CD14-positive monocyte (primary cell): ENCODE measurements around the gene SBK2. TPM values are rescaled to one million over a fixed set of nuclear protein-coding genes. Genes with fewer than 3 reads are reported as not detected.
"Not testable (repeated sequence)": the region's sequence is repeated elsewhere in the genome, so short reads cannot be mapped to it uniquely, and the experiment has no call there.

Source experiments
- DNase-seq, 3 donors: peaks; one replicate each; pipeline ENCODE4 v3.0.0-alpha.2; 2011 to 2022
- H2AFZ ChIP-seq: 2 replicates; pipeline ENCODE4 v1.6.0; 2012; ENCODE audit warnings: mild to moderate bottlenecking, low read depth, low read length, inconsistent platforms; ENCODE audit not compliant: insufficient read depth, poor library complexity, severe bottlenecking
- H3K27ac ChIP-seq, 2 donors: 1 replicate in 1 of 2; 2 replicates in 1 of 2; pipeline ENCODE4 v1.5.1; 2012 to 2013; ENCODE audit warnings: low read length in 2 of 2, control low read depth in 1 of 2, inconsistent platforms in 1 of 2, low read depth in 1 of 2, mild to moderate bottlenecking in 1 of 2
- H3K27me3 ChIP-seq, 2 donors: one replicate each; pipeline versions ENCODE4 v1.6.0 to v1.6.1; 2011 to 2013; ENCODE audit warnings: low read length in 2 of 2; ENCODE audit not compliant: control insufficient read depth in 2 of 2, insufficient read depth in 2 of 2
- H3K36me3 ChIP-seq, 2 donors: replicated peaks in 1 of 2; 1 replicate in 1 of 2; 2 replicates in 1 of 2; pipeline versions ENCODE4 v1.5.1 to v1.6.1; 2012 to 2013; ENCODE audit warnings: low read length in 2 of 2, control low read depth in 1 of 2, inconsistent platforms in 1 of 2, mild to moderate bottlenecking in 1 of 2; ENCODE audit not compliant: insufficient read depth in 2 of 2, control insufficient read depth in 1 of 2
- H3K4me1 ChIP-seq, 2 donors: 1 replicate in 1 of 2; 2 replicates in 1 of 2; pipeline versions ENCODE4 v1.5.1 to v1.6.1; 2012 to 2013; ENCODE audit warnings: low read length in 2 of 2, control low read depth in 1 of 2, inconsistent platforms in 1 of 2, mild to moderate bottlenecking in 1 of 2, moderate library complexity in 1 of 2; ENCODE audit not compliant: insufficient read depth in 2 of 2, control insufficient read depth in 1 of 2
- H3K4me2 ChIP-seq: replicated peaks from 2 replicates; pipeline ENCODE3; 2012; ENCODE audit warnings: low read length, moderate library complexity, mild to moderate bottlenecking; ENCODE audit not compliant: poor library complexity, severe bottlenecking; ENCODE audit errors: extremely low read depth
- H3K4me3 ChIP-seq, 3 experiments: fragments of 200-600 bp in 1 of 3; sonication (generic) in 1 of 3; replicated peaks in 1 of 3; 1 replicate in 2 of 3; 2 replicates in 1 of 3; pipeline ENCODE4 v1.5.1; 2011 to 2013; ENCODE audit warnings: low read length in 3 of 3, mild to moderate bottlenecking in 3 of 3, control low read depth in 2 of 3, low read depth in 2 of 3, inconsistent platforms in 1 of 3, moderate library complexity in 1 of 3
- H3K79me2 ChIP-seq: 2 replicates; pipeline ENCODE4 v1.6.0; 2012; ENCODE audit warnings: mild to moderate bottlenecking, control low read depth, inconsistent platforms, low read length, moderate library complexity; ENCODE audit not compliant: insufficient read depth
- H3K9ac ChIP-seq: 2 replicates; pipeline ENCODE4 v1.6.0; 2017; ENCODE audit warnings: low read length, mild to moderate bottlenecking; ENCODE audit not compliant: insufficient read depth, poor library complexity, severe bottlenecking
- H3K9me3 ChIP-seq, 2 donors: replicated peaks in 1 of 2; 1 replicate in 1 of 2; 2 replicates in 1 of 2; pipeline versions ENCODE4 v1.5.1 to v1.6.1; 2012 to 2013; ENCODE audit warnings: low read length in 2 of 2, control low read depth in 1 of 2; ENCODE audit not compliant: control insufficient read depth in 1 of 2, insufficient read depth in 1 of 2
- H4K20me1 ChIP-seq: 2 replicates; pipeline ENCODE4 v1.6.0; 2012; ENCODE audit warnings: mild to moderate bottlenecking, low read length, control low read depth, moderate library complexity; ENCODE audit not compliant: insufficient read depth
- H3K27ac Mint-ChIP-seq, 7 donors: one replicate each; pipeline ENCODE4 v1.8.0; 2020; ENCODE audit warnings: mild to moderate bottlenecking in 7 of 7, mixed read lengths in 7 of 7, moderate library complexity in 6 of 7, inconsistent platforms in 2 of 7
- H3K27me3 Mint-ChIP-seq, 3 donors: one replicate each; pipeline ENCODE4 v1.8.0; 2021 to 2022; ENCODE audit warnings: low read depth in 3 of 3, mild to moderate bottlenecking in 3 of 3, mixed read lengths in 3 of 3, moderate library complexity in 3 of 3, inconsistent platforms in 1 of 3
- H3K36me3 Mint-ChIP-seq, 2 donors: one replicate each; pipeline ENCODE4 v1.8.0; 2020; ENCODE audit warnings: mixed read lengths in 2 of 2, inconsistent platforms in 1 of 2, mild to moderate bottlenecking in 1 of 2
- H3K4me1 Mint-ChIP-seq: one replicate; pipeline ENCODE4 v1.8.0; 2020; ENCODE audit warnings: mild to moderate bottlenecking, mixed read lengths
- H3K4me3 Mint-ChIP-seq, 2 donors: one replicate each; pipeline ENCODE4 v1.8.0; 2020; ENCODE audit warnings: mild to moderate bottlenecking in 2 of 2, mixed read lengths in 2 of 2, moderate library complexity in 1 of 2
- H3K9me3 Mint-ChIP-seq, 7 donors: one replicate each; pipeline ENCODE4 v1.8.0; 2020 to 2022; ENCODE audit warnings: mixed read lengths in 7 of 7, mild to moderate bottlenecking in 6 of 7, moderate library complexity in 6 of 7, inconsistent platforms in 2 of 7
- WGBS: methylation state at CpG from one replicate; pipeline ENCODE4 v1.1.5; 2013; ENCODE audit warnings: missing lambda C conversion rate; ENCODE audit not compliant: insufficient coverage; 5-methylcytosine and 5-hydroxymethylcytosine counted together
- intact Hi-C, 2 donors: fragments of 100-400 bp; cut with micrococcal nuclease; formaldehyde crosslinking; loops; one replicate each; pipeline versions ENCODE4 v1.15.0 to v1.15.1; 2023
- polyA plus RNA-seq, 3 donors: library from polyadenylated mRNA; depleted of rRNA in 1 of 3; unstranded in 2 of 3; stranded (reverse) in 1 of 3; fragments of 300-500 nt in 2 of 3; fragments of >200 nt in 1 of 3; fragmentation: Illumina TruSeq in 2 of 3; gene quantifications; 1 replicate in 2 of 3; 2 replicates in 1 of 3; pipeline ENCODE4 v1.2.3, GENCODE V29; 2012 to 2021
- TF ChIP-seq, protein P1 (sequence below): fragments of 200-600 bp; IDR thresholded peaks from one replicate; pipeline ENCODE4 v1.8.0; 2022; ENCODE audit warnings: antibody characterized with exemption, mild to moderate bottlenecking

SBK2 gene
- polyA plus RNA-seq, 3 donors = not detected

DNA sequence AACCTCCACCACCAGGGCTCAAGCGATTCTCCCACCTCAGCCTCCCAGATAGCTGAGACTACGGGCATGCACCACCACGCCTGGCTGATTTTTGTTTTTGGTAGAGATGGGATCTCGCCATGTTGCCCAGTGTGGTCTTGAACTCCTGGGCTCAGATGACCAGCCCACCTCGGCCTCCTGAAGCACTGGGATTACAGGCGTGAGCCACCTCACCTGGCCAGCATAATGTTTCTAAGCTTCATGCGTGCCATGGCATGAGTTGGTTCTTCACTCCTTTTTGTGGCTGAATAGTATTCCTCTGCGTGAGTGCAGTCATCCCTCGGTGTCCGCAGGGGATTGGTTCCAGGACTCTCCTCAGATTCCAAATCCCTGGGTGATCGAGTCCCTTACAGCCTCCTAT lies 47.9 kb upstream of the SBK2 start:
- Histone ChIP-seq H3K27ac (no peak overlapping the region), H3K4me1 (peaks cover 22 to 40% of the 10 kb centered on the region in 2 donors), H3K4me3 (no peak overlapping the region), H2AFZ (no peak overlapping the region), H3K9me3 (no peaks in the 10 kb centered on the region), H3K79me2 (no peaks in the 10 kb centered on the region), H3K27me3 (peaks cover 9 to 29% of the 10 kb centered on the region in 2 donors), H3K9ac (no peak overlapping the region), H3K4me2 (no peak overlapping the region), H3K36me3 (no peaks in the 10 kb centered on the region), H4K20me1 (no peaks in the 10 kb centered on the region)
- intact Hi-C loops = loop anchor here in 1 of 2 donors (5.0 kb wide), 2 partner anchors 37 to 47 kb away; partner anchors contain the start of gene ZNF784
- H3K27ac Mint-ChIP-seq = no peak overlapping the region
- whole genome bisulfite sequencing = 96% methylated on average over 8 of the region's 11 CpGs
- H3K4me1 Mint-ChIP-seq = peaks cover 35% of the 10 kb centered on the region
- H3K9me3 Mint-ChIP-seq = peaks cover 0 to 9% (median 1%) of the 10 kb centered on the region in 7 donors
- peaks cover 25 to 35% (median 34%) of the 10 kb centered on the region in 3 donors for H3K27me3 Mint-ChIP-seq
- H3K4me3 Mint-ChIP-seq = peak overlapping the region in 1 of 2 donors; percentile 86
- H3K36me3 Mint-ChIP-seq = peaks cover 0 to 3% of the 10 kb centered on the region in 2 donors
- TF ChIP-seq, protein P1, sequence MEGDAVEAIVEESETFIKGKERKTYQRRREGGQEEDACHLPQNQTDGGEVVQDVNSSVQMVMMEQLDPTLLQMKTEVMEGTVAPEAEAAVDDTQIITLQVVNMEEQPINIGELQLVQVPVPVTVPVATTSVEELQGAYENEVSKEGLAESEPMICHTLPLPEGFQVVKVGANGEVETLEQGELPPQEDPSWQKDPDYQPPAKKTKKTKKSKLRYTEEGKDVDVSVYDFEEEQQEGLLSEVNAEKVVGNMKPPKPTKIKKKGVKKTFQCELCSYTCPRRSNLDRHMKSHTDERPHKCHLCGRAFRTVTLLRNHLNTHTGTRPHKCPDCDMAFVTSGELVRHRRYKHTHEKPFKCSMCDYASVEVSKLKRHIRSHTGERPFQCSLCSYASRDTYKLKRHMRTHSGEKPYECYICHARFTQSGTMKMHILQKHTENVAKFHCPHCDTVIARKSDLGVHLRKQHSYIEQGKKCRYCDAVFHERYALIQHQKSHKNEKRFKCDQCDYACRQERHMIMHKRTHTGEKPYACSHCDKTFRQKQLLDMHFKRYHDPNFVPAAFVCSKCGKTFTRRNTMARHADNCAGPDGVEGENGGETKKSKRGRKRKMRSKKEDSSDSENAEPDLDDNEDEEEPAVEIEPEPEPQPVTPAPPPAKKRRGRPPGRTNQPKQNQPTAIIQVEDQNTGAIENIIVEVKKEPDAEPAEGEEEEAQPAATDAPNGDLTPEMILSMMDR = no peak
- DNase-seq = no peak

DNA sequence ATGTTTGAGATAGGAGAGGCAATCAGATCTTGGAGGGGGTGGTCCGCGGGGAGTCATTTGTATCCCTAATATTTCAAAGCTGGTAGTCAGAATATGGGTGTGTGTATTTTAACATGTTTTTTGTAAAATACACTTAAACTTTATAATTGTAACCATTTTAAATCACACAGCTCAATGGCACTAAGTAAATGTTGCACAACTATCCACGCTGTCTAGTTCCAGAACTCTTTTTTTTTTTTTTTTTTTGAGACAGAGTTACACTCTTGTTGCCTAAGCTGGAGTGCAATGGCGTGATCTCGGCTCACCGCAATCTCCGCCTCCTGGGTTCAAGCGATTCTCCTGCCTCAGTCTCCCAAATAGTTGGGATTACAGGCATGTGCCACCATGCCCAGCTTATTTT lies 47.0 kb upstream of the SBK2 start:
- Histone ChIP-seq H3K4me1 (peaks cover 27 to 44% of the 10 kb centered on the region in 2 donors), H3K27me3 (peaks cover 9 to 29% of the 10 kb centered on the region in 2 donors)
- H3K4me2 ChIP-seq, H3K4me3 Mint-ChIP-seq, H3K27ac ChIP-seq, H3K27ac Mint-ChIP-seq, H3K36me3 Mint-ChIP-seq, H4K20me1 ChIP-seq, H3K4me3 ChIP-seq, H2AFZ ChIP-seq, DNase-seq, H3K79me2 ChIP-seq, H3K9ac ChIP-seq, H3K36me3 ChIP-seq, H3K9me3 Mint-ChIP-seq, H3K9me3 ChIP-seq: not testable (repeated sequence)
- no CpG with 5 or more reads among the region's 8 CpGs for WGBS
- peaks cover 25 to 34% (median 34%) of the 10 kb centered on the region in 3 donors for H3K27me3 Mint-ChIP-seq
- intact Hi-C loops = loop anchor here in 1 of 2 donors (5.0 kb wide), 1 partner anchor 48 kb away; no protein-coding TSS in a partner anchor
- H3K4me1 Mint-ChIP-seq = peaks cover 39% of the 10 kb centered on the region

DNA sequence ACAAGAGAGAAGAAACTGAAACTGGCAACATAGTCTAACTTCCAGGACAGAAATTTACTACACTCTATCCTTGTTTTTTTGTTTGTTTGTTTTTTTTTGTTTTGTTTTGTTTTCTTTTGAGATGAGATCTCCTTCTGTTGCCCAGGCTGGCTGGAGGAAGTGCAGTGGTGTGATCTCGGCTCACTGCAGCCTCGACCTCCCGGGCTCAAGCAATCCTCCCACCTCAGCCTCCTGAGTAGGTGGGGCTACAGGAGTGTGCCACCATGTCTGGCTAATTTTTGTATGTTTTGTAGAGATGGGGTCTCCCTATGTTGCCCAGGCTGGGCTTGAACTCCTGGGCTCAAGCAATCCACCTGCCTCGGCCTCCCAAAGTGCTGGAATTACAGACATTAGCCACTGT lies 45.4 kb upstream of the SBK2 start:
- intact Hi-C loops = loop anchor here in 1 of 2 donors (5.0 kb wide), 1 partner anchor 50 kb away; no protein-coding TSS in a partner anchor
- H3K27me3 Mint-ChIP-seq = peaks cover 25 to 32% (median 32%) of the 10 kb centered on the region in 3 donors
- Histone ChIP-seq H3K27me3 (peaks cover 9 to 29% of the 10 kb centered on the region in 2 donors), H3K4me1 (peaks cover 24 to 41% of the 10 kb centered on the region in 2 donors)
- H3K4me3 ChIP-seq, H3K9me3 ChIP-seq, DNase-seq, H3K36me3 Mint-ChIP-seq, H4K20me1 ChIP-seq, H3K27ac ChIP-seq, H3K4me3 Mint-ChIP-seq, H2AFZ ChIP-seq, H3K27ac Mint-ChIP-seq, H3K79me2 ChIP-seq, H3K9me3 Mint-ChIP-seq, H3K9ac ChIP-seq, H3K36me3 ChIP-seq, H3K4me2 ChIP-seq: not testable (repeated sequence)
- peaks cover 37% of the 10 kb centered on the region for H3K4me1 Mint-ChIP-seq
- 88% methylated on average over 1 of the region's 4 CpGs for WGBS
